Esophagus muscularis mucosa (tissue), 4 donors: Measurements from ENCODE around the gene DIPK1A. TPM values are rescaled to one million over a fixed set of nuclear protein-coding genes. Genes with fewer than 3 reads are reported as not detected.
A peak's percentile ranks its signal among the peaks of the same experiment; 100 is the strongest.

ENCODE experiments used
- DNase-seq: peaks from one replicate; pipeline ENCODE4 v3.0.0-alpha.2; 2017; ENCODE audit errors: extremely low spot score
- H3K27ac ChIP-seq, 4 donors: fragments of 200-600 bp; sonication (generic); replicated peaks in 1 of 4; 1 replicate in 3 of 4; 2 replicates in 1 of 4; pipeline ENCODE4 v1.5.1; 2016 to 2019; ENCODE audit warnings: mild to moderate bottlenecking in 1 of 4
- H3K27me3 ChIP-seq, 4 donors: fragments of 200-600 bp; sonication (generic); one replicate each; pipeline versions ENCODE4 v1.5.1 to v1.6.0; 2016 to 2019
- H3K36me3 ChIP-seq, 4 donors: fragments of 200-600 bp; sonication (generic); one replicate each; pipeline ENCODE4 v1.5.1; 2016 to 2019
- H3K4me1 ChIP-seq, 4 donors: fragments of 200-600 bp; sonication (generic); one replicate each; pipeline ENCODE4 v1.5.1; 2016 to 2019
- H3K4me3 ChIP-seq, 4 donors: fragments of 200-600 bp; sonication (generic); 1 replicate in 2 of 4; 2 replicates in 2 of 4; pipeline ENCODE4 v1.5.1; 2016 to 2019; ENCODE audit warnings: mild to moderate bottlenecking in 4 of 4, moderate library complexity in 1 of 4
- H3K9me3 ChIP-seq, 4 donors: fragments of 200-600 bp; sonication (generic); 1 replicate in 3 of 4; 2 replicates in 1 of 4; pipeline ENCODE4 v1.5.1; 2016 to 2019
- EP300 ChIP-seq: sonication (generic); formaldehyde crosslinking; IDR thresholded peaks from one replicate; pipeline ENCODE4 v1.6.1; 2017; ENCODE audit warnings: antibody characterized with exemption
- POLR2A ChIP-seq: fragments of 450-650 bp; IDR thresholded peaks from one replicate; pipeline ENCODE4 v1.6.1; 2017; ENCODE audit warnings: antibody characterized with exemption, moderate library complexity, mild to moderate bottlenecking, low read depth
- POLR2AphosphoS5 ChIP-seq, 2 donors: sonication (generic); formaldehyde crosslinking; IDR thresholded peaks; one replicate each; pipeline ENCODE4 v1.6.1; 2017; ENCODE audit warnings: antibody characterized with exemption in 2 of 2
- WGBS: methylation state at CpG from one replicate; pipeline ENCODE4 v1.1.5; 2018; 5-methylcytosine and 5-hydroxymethylcytosine counted together
- intact Hi-C: fragments of 100-400 bp; cut with DNase I; formaldehyde crosslinking; loops from one replicate; pipeline ENCODE4 v1.15.1; 2023
- total RNA-seq, 4 donors: library from RNA; depleted of rRNA; stranded (reverse); fragments of >200 nt; gene quantifications; one replicate each; pipeline versions ENCODE4 v1.1.0 to v1.2.1, GENCODE V29; 2016
- TF ChIP-seq, protein P1 (sequence below), 3 experiments: fragments of 200-600 bp in 2 of 3; fragments of 450-650 bp in 1 of 3; sonication (generic) in 2 of 3; IDR thresholded peaks; one replicate each; pipeline ENCODE4 v1.5.1; 2017 to 2019; ENCODE audit warnings: antibody characterized with exemption in 3 of 3, mild to moderate bottlenecking in 2 of 3, moderate library complexity in 1 of 3

The DIPK1A gene
- total RNA-seq, 4 donors from 2014 or later: 21.5 to 35.3 (median 32.7) TPM

DNA sequence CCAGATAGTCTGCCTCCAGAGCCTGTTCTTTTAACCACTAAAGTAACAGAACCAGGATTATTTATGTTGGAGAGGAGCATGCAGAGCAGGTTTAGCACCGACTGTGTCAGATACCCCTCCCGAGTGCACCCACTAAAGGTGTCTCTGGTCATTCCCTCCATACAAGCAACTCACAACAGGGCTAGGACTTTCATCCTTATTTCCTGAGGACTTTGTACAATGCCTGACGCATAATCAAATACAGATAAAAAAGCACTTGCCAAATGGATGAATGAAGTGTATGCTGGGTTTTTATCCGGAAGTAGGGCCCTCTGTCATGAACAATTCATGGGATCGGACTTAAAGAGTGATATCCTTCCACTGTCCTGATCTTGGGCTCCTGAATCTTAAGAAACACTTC lies 103.4 kb downstream of the DIPK1A start:
- DNase-seq: no peak
- no peaks in the 10 kb centered on the region for H3K27me3 ChIP-seq
- H3K4me3 ChIP-seq: no peak overlapping the region
- peaks cover 0 to 15% (median 9%) of the 10 kb centered on the region in 4 donors for H3K4me1 ChIP-seq
- intact Hi-C loops: loop anchor here (2.0 to 10.0 kb wide), 2 partner anchors 103 to 217 kb away; partner anchors contain the start of genes DIPK1A and MTF2
- no peaks in the 10 kb centered on the region for H3K36me3 ChIP-seq
- TF ChIP-seq EP300: no peak
- TF ChIP-seq POLR2A: no peak
- TF ChIP-seq POLR2AphosphoS5 (IDR thresholded peaks at IDR 0.05): no peak
- TF ChIP-seq, protein P1, sequence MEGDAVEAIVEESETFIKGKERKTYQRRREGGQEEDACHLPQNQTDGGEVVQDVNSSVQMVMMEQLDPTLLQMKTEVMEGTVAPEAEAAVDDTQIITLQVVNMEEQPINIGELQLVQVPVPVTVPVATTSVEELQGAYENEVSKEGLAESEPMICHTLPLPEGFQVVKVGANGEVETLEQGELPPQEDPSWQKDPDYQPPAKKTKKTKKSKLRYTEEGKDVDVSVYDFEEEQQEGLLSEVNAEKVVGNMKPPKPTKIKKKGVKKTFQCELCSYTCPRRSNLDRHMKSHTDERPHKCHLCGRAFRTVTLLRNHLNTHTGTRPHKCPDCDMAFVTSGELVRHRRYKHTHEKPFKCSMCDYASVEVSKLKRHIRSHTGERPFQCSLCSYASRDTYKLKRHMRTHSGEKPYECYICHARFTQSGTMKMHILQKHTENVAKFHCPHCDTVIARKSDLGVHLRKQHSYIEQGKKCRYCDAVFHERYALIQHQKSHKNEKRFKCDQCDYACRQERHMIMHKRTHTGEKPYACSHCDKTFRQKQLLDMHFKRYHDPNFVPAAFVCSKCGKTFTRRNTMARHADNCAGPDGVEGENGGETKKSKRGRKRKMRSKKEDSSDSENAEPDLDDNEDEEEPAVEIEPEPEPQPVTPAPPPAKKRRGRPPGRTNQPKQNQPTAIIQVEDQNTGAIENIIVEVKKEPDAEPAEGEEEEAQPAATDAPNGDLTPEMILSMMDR (IDR thresholded peaks at IDR 0.05): no peak
- WGBS: 70% methylated on average over 5 of the region's 5 CpGs
- H3K9me3 ChIP-seq: no peaks in the 10 kb centered on the region
- H3K27ac ChIP-seq: no peak overlapping the region

DNA sequence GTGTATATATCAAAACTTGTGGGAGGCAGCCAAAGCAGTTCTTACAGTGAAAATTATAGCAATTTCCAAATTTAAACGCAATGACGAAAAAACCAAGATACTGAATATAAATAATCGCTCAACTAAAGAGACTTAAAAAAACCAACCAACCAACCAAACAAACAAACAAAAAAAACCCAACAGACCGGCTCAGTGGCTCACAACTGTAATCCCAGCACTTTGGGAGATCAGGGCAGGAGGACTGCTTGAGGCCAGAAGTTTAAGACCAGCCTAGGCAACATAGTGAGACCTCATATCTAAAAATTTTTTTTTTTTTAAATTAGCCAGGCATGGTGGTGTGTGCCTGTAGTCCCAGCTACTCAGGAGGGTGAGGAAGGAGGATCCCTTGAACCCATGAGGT lies 106.0 kb downstream of the DIPK1A start:
- 95% methylated on average over 4 of the region's 4 CpGs for WGBS
- TF ChIP-seq POLR2AphosphoS5 (IDR thresholded peaks at IDR 0.05) (no peak), POLR2A (no peak), EP300 (no peak)
- TF ChIP-seq, protein P1 (IDR thresholded peaks at IDR 0.05): no peak
- no peaks in the 10 kb centered on the region for H3K9me3 ChIP-seq

DNA sequence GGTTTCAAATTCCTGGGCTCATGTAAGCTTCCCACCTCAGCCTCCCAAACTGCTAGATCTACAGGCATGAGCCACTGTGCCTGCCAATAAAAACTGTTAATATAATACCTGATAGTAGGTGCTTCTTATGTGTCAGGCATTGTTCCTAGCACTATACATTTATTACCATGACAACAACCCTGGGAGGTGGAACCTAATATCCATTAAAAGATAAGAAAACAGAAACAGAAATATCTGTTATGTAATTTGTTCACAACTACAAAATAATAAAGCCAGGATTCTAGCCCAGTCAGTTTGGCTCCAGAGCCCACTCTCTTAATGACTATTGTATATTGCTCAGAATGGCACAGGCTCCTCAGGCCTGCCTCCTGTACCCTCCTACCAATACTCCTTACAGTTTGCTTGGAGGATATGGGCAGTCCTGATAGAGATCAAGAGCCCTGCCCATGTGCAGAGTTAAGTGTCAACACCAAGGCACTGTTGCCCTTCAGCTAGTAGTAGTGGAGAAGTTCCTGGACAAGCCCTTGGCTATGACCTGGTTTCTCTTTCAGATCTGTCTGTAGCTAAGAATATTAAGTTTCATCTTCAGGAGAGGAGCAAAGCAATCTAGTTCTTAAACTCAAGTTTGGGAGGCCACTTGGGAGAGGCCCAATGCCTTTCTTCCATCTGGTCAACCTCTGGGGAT lies 107.0 kb downstream of the DIPK1A start:
- no peak overlapping the region for H3K27ac ChIP-seq
- H3K4me1 ChIP-seq: peaks cover 0 to 17% (median 12%) of the 10 kb centered on the region in 4 donors
- no peak overlapping the region for H3K4me3 ChIP-seq
- H3K27me3 ChIP-seq: no peaks in the 10 kb centered on the region
- intact Hi-C loops: loop anchor here (10.0 kb wide), 1 partner anchor 221 kb away; the partner anchor contains the start of gene MTF2
- DNase-seq: no peak
- peaks cover 0 to 13% (median 12%) of the 10 kb centered on the region in 4 donors for H3K36me3 ChIP-seq
- no peaks in the 10 kb centered on the region for H3K9me3 ChIP-seq
- TF ChIP-seq POLR2A: no peak
- no peak for TF ChIP-seq EP300
- TF ChIP-seq, protein P1 (IDR thresholded peaks at IDR 0.05): no peak
- TF ChIP-seq POLR2AphosphoS5 (IDR thresholded peaks at IDR 0.05): no peak

More for the DNA sequence above, 106.0 kb downstream of the DIPK1A start:
- H3K4me3 ChIP-seq: no peak overlapping the region
- DNase-seq: no peak
- no peaks in the 10 kb centered on the region for H3K27me3 ChIP-seq
- H3K4me1 ChIP-seq: peaks cover 0 to 25% (median 18%) of the 10 kb centered on the region in 4 donors
- no peak overlapping the region for H3K27ac ChIP-seq
- intact Hi-C loops: loop anchor here (10.0 kb wide), 1 partner anchor 220 kb away; the partner anchor contains the start of gene MTF2
- H3K36me3 ChIP-seq: peaks cover 0 to 4% (median 3%) of the 10 kb centered on the region in 4 donors

DNA sequence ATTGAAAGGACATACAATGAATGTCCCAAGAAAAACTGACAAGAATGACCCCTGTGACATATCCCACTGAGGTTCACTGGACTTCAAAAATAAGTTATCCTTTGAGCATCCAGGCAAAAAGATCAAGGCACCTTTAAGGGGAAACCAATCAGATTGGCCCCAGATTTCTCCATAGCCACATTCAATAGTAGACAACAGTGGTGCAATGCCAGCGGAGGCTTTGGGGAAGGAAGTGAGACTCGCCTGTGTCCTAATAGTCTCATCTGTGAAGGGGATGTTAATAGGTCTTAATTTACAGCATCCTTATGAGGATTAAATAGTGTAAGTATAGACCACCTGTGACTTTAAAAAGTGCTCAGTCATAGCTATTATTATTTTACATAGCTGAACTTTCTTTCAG lies 108.0 kb downstream of the DIPK1A start:
- no peak for DNase-seq
- H3K27me3 ChIP-seq: no peaks in the 10 kb centered on the region
- intact Hi-C loops: loop anchor here (10.0 kb wide), 1 partner anchor 222 kb away; the partner anchor contains the start of gene MTF2
- WGBS: 91% methylated on average over 2 of the region's 2 CpGs
- H3K36me3 ChIP-seq: peaks cover 0 to 18% (median 12%) of the 10 kb centered on the region in 4 donors
- no peaks in the 10 kb centered on the region for H3K9me3 ChIP-seq
- no peak overlapping the region for H3K4me3 ChIP-seq
- peaks cover 0 to 15% (median 10%) of the 10 kb centered on the region in 4 donors for H3K4me1 ChIP-seq
- no peak for TF ChIP-seq POLR2A
- TF ChIP-seq POLR2AphosphoS5 (IDR thresholded peaks at IDR 0.05): no peak
- no peak overlapping the region for H3K27ac ChIP-seq

DNA sequence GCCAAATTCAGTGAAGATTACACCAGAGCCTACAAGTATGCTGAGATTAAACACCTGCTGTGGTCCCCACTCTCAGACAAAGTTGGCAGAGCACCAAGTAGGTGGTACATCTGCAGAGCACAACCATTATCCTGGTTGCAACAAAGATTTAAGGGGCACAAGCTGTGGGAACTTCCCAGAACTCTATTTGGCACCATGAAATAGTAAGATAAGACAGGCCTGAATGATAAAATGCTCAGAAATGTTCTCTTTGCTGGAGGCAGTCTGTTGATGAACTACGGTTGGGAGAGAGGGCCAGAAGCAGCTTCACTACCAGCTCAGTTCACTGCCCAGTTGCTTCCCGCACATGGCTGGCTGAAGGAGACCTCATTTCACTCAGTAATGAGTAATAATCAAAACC lies 109.5 kb downstream of the DIPK1A start:
- H3K27me3 ChIP-seq: no peaks in the 10 kb centered on the region
- H3K9me3 ChIP-seq: no peaks in the 10 kb centered on the region
- peak overlapping the region in 1 of 4 donors; percentile 24 for H3K27ac ChIP-seq
- WGBS: 63% methylated on average over 2 of the region's 2 CpGs
- H3K4me1 ChIP-seq: peaks cover 0 to 15% (median 10%) of the 10 kb centered on the region in 4 donors
- peaks cover 0 to 18% (median 12%) of the 10 kb centered on the region in 4 donors for H3K36me3 ChIP-seq
- TF ChIP-seq, protein P1 (IDR thresholded peaks at IDR 0.05): no peak
- no peak for TF ChIP-seq POLR2A
- no peak for TF ChIP-seq EP300
- TF ChIP-seq POLR2AphosphoS5 (IDR thresholded peaks at IDR 0.05): no peak
- no peak for DNase-seq
- no peak overlapping the region for H3K4me3 ChIP-seq
- intact Hi-C loops: loop anchor here (10.0 kb wide), 1 partner anchor 223 kb away; the partner anchor contains the start of gene MTF2
